Liver (tissue), 3 donors: ENCODE results near the gene POFUT2.

Experiments
- JUND ChIP-seq, 2 donors: IDR thresholded peaks; 2 replicates each; pipeline ENCODE4 v1.6.1; 2016; ENCODE audit warnings: antibody characterized with exemption in 2 of 2
- RAD21 ChIP-seq, 2 donors: IDR thresholded peaks; 2 replicates each; pipeline ENCODE4 v1.6.1; 2016; ENCODE audit warnings: antibody characterized with exemption in 2 of 2, mild to moderate bottlenecking in 2 of 2
- TF ChIP-seq, protein P1 (sequence below): fragments of 150-350 bp; IDR thresholded peaks from 2 replicates; pipeline ENCODE4 v1.5.1; 2017; ENCODE audit warnings: improper control_type of control experiment, low read depth, low read length; ENCODE audit not compliant: missing input control
- TF ChIP-seq, protein P2 (sequence below): IDR thresholded peaks from 2 replicates; pipeline ENCODE4 v1.6.1; 2016; ENCODE audit warnings: antibody characterized with exemption
- TF ChIP-seq, protein P3 (sequence below): IDR thresholded peaks from 2 replicates; pipeline ENCODE4 v1.6.1; 2016; ENCODE audit warnings: antibody characterized with exemption
- donor health status: healthy.
- donor health status: healthy.

DNA sequence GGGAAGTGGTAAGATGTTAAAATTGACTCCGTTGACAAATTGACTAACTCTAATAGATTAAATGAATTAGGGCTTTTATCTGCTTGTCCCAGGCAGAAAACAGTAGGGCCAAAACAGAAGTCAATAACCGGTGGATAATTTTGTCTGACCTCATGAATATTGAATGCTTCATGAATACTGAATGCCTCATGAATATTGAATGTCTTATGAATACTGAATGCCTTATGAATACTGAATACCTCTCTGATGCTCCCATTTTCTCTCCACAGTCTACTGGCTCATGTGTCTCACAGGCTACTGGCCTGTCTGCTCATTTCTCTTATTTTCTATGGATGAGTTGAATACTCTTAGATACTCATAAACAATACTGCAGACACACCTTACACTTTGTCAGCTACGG is 56.0 kb downstream of the POFUT2 start:
- TF ChIP-seq, protein P1, sequence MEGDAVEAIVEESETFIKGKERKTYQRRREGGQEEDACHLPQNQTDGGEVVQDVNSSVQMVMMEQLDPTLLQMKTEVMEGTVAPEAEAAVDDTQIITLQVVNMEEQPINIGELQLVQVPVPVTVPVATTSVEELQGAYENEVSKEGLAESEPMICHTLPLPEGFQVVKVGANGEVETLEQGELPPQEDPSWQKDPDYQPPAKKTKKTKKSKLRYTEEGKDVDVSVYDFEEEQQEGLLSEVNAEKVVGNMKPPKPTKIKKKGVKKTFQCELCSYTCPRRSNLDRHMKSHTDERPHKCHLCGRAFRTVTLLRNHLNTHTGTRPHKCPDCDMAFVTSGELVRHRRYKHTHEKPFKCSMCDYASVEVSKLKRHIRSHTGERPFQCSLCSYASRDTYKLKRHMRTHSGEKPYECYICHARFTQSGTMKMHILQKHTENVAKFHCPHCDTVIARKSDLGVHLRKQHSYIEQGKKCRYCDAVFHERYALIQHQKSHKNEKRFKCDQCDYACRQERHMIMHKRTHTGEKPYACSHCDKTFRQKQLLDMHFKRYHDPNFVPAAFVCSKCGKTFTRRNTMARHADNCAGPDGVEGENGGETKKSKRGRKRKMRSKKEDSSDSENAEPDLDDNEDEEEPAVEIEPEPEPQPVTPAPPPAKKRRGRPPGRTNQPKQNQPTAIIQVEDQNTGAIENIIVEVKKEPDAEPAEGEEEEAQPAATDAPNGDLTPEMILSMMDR, result no peak
- TF ChIP-seq, protein P2, sequence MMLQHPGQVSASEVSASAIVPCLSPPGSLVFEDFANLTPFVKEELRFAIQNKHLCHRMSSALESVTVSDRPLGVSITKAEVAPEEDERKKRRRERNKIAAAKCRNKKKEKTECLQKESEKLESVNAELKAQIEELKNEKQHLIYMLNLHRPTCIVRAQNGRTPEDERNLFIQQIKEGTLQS, result no peak
- no peak for TF ChIP-seq RAD21 (IDR thresholded peaks at IDR 0.05)
- no peak for TF ChIP-seq JUND (IDR thresholded peaks at IDR 0.05)
- TF ChIP-seq, protein P3, sequence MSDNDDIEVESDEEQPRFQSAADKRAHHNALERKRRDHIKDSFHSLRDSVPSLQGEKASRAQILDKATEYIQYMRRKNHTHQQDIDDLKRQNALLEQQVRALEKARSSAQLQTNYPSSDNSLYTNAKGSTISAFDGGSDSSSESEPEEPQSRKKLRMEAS, result no peak
